NCI-H2196 (cell line): ENCODE measurements around the gene RNASE1.

Experiments
- DNase-seq: peaks from one replicate; lab custom pipeline; 2025; ENCODE audit not compliant: unreplicated experiment; lab: John Stamatoyannopoulos, UW

The RNASE1 gene

GRCh38 chr14:20808162-20808483 is 5.5 kb upstream of the RNASE1 start:
- DNase-seq = no peak

GRCh38 chr14:20807304-20808161 is 4.9 kb upstream of the RNASE1 start:
- no peak for DNase-seq

- no peak for DNase-seq
These were observed 2.8 kb upstream of the RNASE1 start for GRCh38 chr14:20805485-20805884.

DNA sequence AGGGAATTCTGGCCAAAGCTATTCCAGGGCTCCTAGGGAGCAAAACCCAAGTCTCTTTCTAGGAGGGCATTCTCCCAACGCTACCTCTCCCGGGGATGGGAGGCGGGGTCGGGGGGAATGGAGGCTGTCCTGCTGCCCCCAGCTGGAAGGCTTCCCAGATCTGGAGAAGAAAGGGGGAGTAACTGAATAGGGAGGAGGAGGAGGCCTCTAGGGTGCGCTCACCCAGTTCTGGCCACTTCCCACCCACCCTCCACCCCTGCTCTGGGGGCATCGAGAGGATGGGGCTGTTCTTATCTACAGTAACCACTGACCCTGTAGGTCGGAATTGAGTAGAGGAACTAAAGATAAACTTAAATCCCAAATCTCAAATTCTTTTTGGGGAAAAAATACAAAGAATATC is 579 bp upstream of the RNASE1 start:
- DNase-seq = no peak

GRCh38 chr14:20801726-20802125 is 918 bp downstream of the RNASE1 start:
- DNase-seq = no peak

- no peak for DNase-seq
These were observed 2.6 kb downstream of the RNASE1 start for GRCh38 chr14:20799892-20800544.

DNA sequence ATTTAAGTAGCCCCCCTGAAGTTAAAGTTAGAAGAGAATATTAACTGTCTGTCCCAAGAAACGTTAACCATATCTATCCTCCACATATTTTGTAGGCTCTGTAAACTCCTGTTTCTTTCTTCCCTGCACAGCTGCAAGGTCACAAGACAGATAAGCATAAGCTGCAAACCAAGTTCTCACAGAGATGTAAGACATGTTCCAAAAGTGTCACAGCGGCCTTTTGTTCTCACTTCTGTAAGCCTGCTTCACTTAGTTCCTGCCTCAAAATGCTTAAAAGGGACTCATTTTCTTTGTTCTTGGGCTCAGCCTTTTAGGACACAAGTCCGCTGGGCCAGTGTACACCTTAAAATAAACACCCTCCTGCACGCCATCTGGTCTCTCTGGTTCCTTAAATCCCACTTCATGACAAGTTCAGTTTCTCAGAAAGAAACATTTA is 3.2 kb downstream of the RNASE1 start:
- DNase-seq = no peak

GRCh38 chr14:20798932-20799331 is 3.7 kb downstream of the RNASE1 start:
- no peak for DNase-seq

- DNase-seq = no peak
These were observed 4.3 kb downstream of the RNASE1 start for GRCh38 chr14:20798318-20798717.

DNA sequence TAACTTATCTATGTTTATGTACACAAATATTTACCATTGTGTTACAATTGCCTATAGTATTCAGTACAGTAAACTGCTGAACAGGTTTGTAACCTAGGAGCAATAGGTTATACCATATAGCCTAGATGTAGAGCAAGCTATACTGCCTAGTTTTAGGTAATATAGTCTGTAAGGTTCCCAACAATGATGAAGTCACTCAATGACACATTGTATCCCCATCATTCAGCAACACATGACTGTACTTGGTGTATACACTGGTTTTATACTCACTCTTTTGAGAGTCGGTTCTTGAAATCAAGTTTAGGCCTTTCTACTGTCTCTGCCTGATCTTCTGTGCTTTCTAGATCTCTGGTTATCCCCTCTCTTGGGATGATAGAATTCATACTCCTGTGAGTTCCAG is 5.5 kb downstream of the RNASE1 start:
- no peak for DNase-seq

DNA sequence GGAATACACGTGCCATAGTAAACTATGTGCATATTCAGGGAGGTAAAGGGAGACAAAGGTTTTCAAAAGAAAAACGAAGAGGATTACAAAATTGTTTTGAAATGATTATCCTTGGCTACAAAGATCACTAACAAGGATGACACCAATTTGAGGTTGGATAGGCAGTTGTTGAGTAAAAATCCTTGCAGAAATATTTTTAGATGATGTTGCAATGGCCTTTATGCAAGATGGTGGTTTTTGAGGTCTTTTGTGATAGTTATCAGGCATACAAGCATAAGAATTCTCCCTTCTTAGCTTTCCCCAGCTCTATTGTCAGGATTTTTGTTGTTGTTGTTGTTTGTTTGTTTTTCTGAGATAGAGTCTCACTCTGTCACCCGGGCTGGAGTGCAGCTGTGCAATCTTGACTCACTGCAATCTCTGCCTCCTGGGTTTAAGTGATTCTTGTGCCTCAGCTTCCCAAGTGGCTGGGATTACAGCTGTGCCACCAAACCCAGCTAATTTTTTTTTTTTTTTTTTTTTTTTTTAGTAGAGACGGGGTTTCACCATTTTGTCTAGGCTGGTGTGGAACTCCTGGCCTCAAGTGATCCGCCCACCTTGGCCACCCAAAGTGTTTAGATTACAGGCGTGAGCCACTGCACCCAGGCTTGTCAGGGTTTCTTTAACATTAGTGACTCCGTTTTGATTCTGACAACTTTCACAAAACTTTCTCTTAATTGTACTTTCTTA is 7.8 kb downstream of the RNASE1 start:
- no peak for DNase-seq

DNA sequence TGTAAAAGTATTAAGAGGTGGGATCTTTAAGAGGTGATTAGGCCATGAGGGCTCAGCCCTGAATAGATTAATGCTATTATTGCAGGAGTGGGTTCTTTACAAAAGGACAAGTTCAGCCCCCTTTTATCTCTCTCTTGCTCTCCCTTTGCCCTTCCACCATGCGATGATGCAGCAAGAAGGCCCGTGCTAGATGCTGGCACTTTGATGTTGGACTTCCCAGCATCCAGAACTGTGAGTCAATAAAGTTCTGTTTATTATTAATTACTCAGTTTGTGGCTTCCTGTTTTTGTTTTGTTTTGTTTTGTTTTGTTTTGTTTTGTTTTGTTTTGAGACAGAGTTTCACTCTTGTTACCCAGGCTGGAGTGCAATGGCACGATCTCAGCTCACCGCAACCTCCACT is 10.1 kb downstream of the RNASE1 start:
- DNase-seq = no peak

- no peak for DNase-seq
These were observed 11.0 kb downstream of the RNASE1 start for GRCh38 chr14:20791597-20791996.

DNA sequence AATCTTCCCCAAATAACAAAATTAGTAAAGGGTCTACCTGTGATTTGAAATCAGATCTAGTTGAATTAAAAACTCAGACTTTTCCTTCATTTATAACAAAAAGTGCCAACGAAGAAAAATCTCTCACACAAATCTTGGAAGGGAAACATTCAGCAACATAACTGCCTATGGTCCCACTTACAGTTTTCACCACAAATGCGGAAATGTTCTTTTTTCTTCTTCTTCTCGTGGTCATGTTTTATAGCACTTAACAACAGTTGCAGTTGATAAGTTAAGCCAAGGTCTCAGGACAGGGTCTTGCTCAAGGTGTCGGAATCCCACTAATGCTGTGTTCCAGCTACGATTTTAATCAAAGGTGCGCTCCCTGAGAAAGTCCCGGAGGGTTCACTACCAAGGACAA is 11.5 kb downstream of the RNASE1 start:
- no peak for DNase-seq

- DNase-seq = no peak
These were observed 12.1 kb downstream of the RNASE1 start for GRCh38 chr14:20790464-20791116.

DNA sequence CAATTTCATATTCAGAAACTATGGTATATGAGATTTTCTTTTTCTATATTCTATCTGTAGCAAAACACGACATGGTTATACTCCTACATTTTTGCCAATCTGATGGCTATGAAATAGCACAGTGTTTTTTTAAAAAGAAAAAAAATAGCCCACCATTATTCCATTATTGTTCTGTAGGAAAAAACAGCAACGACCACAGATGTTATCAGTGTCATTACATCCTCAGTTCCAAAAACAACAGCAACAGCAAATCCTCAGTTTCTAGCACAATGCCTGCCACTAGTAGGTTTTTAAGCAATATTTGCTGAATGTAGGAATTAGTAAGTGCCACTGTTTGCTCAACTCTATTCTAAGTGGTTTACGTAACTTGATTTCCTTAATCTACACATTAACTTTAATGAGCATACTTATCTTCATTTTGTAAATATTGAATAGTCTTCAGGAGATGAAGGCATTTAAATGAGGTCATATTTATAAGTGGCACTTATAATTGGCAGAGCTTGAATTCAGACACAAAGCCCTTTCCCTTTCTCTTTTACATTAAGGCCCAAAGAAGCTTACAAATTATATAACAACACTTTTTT is 13.3 kb downstream of the RNASE1 start:
- DNase-seq = no peak

GRCh38 chr14:20787025-20787424 is 15.6 kb downstream of the RNASE1 start:
- DNase-seq = no peak

GRCh38 chr14:20782280-20782890 is 20.3 kb downstream of the RNASE1 start:
- DNase-seq = no peak

DNA sequence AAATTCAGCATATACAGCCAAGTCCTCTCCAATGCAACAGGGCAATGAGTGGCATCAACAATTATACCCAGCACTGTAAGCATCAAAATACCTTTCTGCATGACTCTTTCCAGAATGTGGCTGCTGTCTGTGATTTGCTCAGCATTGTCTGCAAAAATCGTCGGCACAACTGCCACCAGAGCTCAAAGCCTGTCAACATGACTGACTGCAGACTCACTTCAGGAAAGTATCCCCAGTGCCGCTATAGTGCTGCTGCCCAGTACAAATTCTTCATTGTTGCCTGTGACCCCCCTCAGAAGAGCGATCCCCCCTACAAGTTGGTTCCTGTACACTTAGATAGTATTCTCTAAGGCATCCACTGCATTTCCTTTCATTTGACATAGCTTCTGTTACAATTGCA is 20.8 kb downstream of the RNASE1 start:
- DNase-seq = no peak

GRCh38 chr14:20775901-20776300 is 26.7 kb downstream of the RNASE1 start:
- no peak for DNase-seq

DNA sequence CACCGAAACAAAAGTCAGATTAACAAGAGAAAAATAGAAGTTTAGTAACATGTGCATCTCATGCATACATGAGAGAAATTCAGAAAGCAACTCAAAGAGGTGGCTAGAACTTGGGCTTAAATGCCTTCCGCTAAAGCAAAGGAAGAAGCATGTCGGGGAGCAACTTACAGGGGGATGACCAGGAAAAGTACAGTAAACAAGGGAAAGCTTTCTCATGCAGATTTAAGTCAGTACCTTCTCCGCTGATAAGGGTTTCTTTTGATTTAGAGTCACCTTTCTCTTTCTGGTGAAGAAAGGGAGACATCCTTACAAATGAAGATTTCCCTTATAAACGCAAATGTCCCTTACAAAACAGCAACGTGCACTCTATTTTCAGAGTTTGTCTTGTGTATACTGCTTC is 27.6 kb downstream of the RNASE1 start:
- DNase-seq = no peak
